SK-N-SH treated with all-trans-retinoic acid at 6 μM for 48 hours (cell line): ENCODE measurements around the gene GDPD4.

Experiments used
- PATZ1 ChIP-seq: fragments of 250-450 bp; sonication (Bioruptor Pico); IDR thresholded peaks from 2 replicates; pipeline ENCODE4 v1.8.0; 2020; ENCODE audit warnings: mild to moderate bottlenecking, moderate library complexity, borderline replicate concordance
- SNAI2 ChIP-seq: fragments of 250-450 bp; sonication (Bioruptor Pico); IDR thresholded peaks from 2 replicates; pipeline ENCODE4 v1.5.0; 2020; ENCODE audit warnings: mild to moderate bottlenecking, moderate library complexity
- TOX ChIP-seq: fragments of 250-450 bp; sonication (Bioruptor Pico); IDR thresholded peaks from 2 replicates; pipeline ENCODE4 v1.8.0; 2021; ENCODE audit warnings: mild to moderate bottlenecking, moderate library complexity, borderline replicate concordance
- TSHZ2 ChIP-seq: fragments of 250-450 bp; sonication (Bioruptor Pico); IDR thresholded peaks from 2 replicates; pipeline ENCODE4 v1.5.0; 2020; ENCODE audit warnings: mild to moderate bottlenecking, moderate library complexity
- ZC3H10 ChIP-seq: fragments of 250-450 bp; sonication (Bioruptor Pico); IDR thresholded peaks from 2 replicates; pipeline ENCODE4 v1.5.1; 2021; ENCODE audit warnings: mild to moderate bottlenecking, moderate library complexity

GRCh38 chr11:77188633-77189491, 112.6 kb downstream of the GDPD4 start:
- no peak for TF ChIP-seq TOX (CRISPR knock-in tag)
- TF ChIP-seq PATZ1 (CRISPR knock-in tag) = no peak
- TF ChIP-seq TSHZ2 (CRISPR knock-in tag) = no peak
- no peak for TF ChIP-seq ZC3H10 (CRISPR knock-in tag)
- TF ChIP-seq SNAI2 (CRISPR knock-in tag) = no peak
